Measurements from ENCODE around the gene TSPEAR.

GRCh38 chr21:44534688-44535087 is 176.7 kb downstream of the TSPEAR start:
- no peak for TF ChIP-seq POLR2A (IDR thresholded peaks at IDR 0.05)
- no peak for TF ChIP-seq CTCF (IDR thresholded peaks at IDR 0.05)

Measured in right lobe of liver (tissue), 4 donors.